GM19239 (cell line): Measurements from ENCODE around the gene DOCK3.
"Not testable (repeated sequence)": the region's sequence is repeated elsewhere in the genome, so short reads cannot be mapped to it uniquely, and the experiment has no call there.

ENCODE experiments used
- DNase-seq: peaks from one replicate; pipeline ENCODE4 v3.0.0; 2011; ENCODE audit warnings: low spot score; ENCODE audit not compliant: insufficient read length
- FAIRE-seq: peaks from 2 replicates; lab custom pipeline; 2011; peaks lifted over from hg19 to GRCh38; lab: Jason Lieb, UNC

DOCK3 gene

DNA sequence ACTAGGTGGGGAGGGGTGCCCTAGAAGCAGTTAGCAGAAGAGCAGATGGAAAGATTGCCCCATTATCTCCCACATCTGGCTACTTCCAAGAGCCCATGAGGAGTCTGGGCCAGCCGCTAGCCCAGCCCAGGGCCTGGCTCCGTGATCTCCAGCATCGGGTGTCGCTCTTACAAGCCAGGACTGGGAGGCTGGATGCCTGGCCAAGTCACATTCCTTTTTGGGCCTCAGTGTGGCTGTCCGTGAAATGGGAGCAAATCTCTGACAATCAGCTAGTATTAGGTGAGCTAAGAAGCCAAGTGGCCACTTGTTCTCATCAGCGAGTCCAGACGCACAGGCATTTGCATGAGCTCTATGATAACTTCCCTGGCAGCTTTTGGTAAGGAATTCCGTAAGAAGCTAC is 23.3 kb upstream of the DOCK3 start:
- DNase-seq (no peak), FAIRE-seq (no peak)

DNA sequence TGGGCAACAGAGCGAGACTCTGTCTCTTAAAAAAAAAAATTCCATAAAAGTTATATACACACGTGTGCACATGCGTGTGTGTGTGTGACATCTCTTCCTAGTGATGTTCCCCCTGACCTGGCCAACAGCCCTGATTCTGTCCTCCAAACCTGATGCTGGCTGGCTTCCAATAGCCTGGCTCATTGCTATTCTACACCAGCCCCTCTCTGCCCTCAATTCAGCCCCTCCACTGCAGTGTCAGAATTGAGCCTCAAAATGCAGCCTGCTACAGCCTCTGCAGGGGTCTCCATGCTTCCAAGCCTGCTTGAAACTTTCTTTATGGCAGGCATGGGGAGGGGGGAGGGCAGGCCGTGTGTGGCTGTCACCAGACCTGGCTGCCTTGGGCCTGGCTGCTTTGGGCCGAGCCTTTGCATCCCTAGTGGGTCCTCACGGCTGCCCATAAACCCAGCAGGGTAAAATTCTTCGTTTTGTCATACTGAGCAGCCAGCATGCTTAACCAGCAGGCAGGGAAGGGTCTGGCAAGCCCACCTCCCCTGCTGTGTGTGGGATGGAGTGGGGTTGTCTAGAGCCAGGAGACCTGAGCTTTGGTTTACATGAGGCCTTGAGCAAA is 22.7 kb upstream of the DOCK3 start:
- FAIRE-seq: no peak
- no peak for DNase-seq

DNA sequence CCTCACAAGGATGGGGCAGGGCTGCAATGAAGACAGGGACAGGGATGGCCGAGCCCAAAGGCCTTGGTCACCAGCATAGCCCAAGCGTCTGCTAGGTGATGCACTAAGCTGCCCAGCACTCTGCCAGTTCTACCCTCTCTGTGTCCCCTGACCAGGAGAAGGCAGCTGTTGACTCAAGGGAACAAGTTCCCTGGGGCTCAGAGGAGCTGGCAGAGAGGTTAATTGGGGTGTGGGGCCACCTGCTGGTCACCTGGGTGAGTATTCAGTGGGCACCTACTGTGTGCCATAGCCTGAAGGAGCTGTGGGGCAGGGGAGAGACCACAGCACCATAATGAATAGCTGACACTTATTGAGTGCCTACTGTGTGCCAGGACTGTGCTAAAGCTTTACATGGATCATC is 22.0 kb upstream of the DOCK3 start:
- FAIRE-seq: no peak

DNA sequence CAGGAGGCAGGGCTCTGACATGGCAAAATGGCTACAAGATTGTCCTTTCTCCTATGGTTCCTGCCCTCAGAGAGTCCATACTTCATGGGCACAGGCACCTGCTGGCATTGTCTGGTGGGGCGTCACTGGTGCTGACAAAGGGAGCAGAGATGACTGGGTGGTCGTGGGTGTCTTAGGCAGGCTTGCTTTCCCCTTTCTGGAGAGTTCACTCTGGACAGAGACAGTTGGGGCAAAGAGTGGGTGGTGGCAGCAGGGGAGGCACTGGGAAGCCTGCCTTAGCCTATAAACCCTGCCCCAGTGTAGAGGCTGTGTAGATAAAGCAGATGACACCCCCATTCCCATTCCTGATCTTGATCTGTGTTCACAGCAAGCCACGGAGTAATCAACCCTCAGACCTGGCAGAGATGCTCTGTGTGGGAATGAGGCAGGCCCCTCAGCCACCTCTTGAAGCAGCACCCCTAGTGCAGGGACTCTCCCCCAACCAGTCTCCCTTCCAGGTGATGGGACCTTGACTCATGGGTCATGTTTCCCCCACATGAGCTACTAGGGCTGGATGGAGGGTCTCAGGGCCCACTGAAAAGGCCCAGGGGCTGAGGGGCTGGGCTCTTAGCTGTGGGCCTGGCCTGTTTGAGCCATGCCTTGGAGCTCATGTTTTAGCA is 20.7 kb upstream of the DOCK3 start:
- FAIRE-seq (no peak), DNase-seq (no peak)

More for the DNA sequence above, 22.0 kb upstream of the DOCK3 start:
- peak; percentile 46 for DNase-seq

DNA sequence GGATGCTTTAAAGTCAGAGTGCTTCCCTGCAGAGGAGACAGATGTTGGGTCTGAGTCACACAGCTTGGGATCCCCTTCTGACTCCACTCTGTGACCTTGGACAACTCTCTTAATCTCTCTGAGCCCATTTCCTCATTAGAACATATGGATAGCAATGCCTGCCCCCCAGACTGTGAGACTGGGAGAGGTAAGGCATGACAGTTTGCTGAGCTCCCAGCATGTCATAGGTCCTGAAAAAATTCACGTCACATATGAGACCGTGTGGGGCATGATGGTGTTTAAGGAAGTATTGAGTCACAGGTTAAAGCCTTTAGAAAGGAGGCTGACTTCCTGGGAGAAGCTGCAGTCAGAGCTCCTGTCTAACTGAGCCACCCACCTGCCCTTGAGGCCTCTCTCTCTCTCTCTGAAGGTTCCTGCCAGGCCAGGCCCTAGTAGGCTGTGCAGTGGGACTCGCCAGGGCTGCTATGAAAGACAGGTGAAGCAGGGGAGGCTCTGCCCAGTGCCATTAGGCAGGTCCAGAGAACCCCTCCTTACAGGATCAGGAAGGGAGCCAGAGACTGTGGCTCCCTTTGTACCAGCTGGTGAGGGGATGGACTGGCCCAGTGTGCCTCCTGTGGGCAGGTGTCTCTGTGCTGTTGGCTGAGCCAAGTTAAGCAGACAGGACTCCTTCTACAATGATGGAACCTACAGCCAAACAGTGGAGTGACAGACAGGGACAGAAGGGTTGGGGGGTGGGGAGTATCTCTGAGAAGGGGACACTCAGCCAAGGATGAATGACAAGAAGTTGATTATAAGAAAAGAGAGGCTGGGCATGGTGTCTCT is 19.5 kb upstream of the DOCK3 start:
- DNase-seq (no peak), FAIRE-seq (no peak)

DNA sequence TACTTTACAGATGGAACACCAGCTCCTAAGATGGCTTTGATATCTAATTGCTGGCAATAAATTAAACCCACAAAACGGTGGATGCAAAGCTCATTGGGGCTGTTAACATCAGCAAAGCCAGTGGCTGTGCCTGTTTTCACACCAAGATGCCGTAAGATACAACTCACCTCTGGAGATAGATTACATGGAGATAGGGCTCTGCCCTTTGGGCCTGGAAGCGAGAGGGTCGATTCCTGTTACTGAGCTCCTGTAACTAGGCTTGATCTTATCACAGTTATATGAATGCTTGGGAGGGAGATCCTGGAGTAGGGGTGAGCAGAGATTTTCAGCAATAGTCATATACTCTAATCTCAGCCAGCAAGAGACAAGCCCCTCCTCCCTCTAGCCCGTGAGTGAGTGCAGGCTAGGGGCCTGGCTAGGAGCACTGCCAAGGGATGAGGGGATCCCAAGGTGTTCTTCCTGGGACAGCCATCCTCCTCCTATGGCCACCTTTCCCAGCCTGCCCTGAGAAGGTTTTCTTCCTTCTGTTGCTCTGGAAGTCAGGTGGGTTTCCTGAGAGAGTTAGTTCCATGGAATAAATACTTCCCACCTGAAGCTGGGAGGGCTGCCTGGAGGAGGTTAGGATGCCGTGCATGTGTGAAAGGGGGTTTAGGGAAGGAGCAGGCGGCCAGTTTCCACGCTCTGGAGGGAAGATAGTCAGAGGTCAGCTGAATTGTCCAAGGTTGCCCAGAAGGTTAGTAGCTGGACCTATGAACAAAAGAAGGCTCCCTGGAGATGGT is 18.1 kb upstream of the DOCK3 start:
- DNase-seq: no peak
- no peak for FAIRE-seq

DNA sequence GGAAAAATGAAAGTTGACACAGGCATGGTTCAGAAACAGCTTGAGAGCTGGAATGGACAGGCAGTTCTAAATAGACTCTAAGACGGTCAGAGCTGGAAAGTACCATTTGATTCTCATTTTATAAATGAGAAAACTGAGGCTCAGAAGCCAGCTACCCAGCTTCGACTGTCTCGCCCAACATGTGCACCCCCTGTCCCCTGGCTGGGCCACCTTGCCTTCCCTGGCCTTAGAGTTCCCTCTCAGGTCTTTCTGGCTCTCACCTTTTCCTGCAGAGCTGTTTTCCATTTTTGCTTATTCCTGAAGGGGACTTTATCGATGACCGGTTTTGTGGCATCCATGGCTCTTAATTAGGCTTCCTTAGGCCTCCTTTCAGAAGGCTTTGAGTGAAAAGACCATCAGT is 17.3 kb upstream of the DOCK3 start:
- DNase-seq (no peak), FAIRE-seq (no peak)

DNA sequence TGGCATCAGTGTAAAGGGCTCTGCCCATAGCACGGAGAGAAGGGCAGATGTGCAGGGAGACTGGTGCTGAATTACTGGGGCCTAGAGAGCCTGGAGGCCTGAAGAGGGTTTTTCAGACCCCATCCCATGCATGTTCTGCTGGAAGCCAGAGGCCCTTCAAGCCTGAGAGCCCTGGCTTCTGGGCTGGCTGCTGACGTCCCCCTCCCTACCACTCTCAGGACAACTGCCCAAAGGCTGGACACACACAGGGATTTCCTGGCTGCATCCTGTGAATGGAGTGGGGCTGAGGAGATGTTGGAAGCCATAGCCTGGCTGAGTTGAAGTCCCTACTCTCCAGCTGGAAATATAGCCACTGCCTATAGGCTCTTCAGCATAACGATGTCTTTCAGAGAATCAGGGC is 16.9 kb upstream of the DOCK3 start:
- no peak for DNase-seq
- no peak for FAIRE-seq

DNA sequence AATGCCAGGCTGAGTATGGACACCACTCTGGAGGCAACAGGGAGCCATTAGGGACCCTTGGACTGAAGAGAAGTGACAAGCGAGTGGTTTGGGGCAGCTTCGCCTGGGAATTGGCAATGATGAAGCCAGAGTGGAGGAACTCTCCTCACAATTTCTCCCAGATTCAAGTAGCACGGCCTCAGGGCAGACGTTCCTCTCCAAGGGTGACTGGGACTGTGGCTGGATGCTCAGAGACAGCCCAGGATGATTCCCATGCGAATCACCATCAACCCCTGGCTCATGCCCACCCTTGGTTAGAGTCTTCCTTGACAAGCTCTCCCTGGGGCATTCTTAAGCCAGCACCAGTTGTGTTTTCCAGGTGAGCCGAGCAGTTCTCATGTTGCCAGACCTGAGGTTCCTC is 16.3 kb upstream of the DOCK3 start:
- FAIRE-seq (no peak), DNase-seq (no peak)

DNA sequence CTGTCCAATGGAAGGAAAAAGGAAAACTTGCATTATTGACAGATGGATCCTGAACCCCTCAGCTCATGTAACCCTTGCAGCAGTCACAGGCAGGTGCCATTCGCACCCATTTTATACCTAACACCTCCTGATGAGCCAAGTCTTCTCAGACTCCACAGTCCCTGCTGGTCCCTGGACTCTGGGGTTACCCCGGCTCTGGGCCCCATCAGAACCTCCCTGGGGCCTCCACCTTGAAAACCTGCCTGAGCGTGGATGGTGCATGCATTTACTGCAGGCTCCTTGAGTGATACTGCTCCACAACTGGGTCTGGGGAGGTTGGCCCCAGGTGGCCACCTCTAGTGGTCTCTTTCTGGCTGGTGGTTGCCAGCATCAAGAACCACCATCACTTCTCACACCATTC is 15.9 kb upstream of the DOCK3 start:
- FAIRE-seq (no peak), DNase-seq (no peak)

DNA sequence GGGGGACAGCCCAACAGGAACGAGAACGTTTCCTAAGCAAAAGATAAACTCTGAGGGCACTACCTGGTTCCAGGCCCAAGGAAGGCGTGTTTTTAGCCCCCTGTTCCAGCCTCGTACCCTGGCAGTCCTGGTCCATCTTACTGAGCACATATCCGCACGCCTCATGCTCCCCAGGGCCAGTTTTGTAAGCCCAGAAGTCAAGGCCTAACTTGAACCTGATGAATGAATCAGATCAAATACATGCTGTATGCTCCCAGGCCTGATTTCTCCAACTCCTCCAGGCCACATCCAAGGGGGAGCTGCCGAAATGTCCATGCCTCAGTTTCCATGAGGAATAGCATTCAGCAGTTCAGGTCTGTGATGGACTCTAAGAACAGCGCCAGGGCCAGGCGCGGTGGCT is 14.3 kb upstream of the DOCK3 start:
- no peak for DNase-seq
- FAIRE-seq: no peak

DNA sequence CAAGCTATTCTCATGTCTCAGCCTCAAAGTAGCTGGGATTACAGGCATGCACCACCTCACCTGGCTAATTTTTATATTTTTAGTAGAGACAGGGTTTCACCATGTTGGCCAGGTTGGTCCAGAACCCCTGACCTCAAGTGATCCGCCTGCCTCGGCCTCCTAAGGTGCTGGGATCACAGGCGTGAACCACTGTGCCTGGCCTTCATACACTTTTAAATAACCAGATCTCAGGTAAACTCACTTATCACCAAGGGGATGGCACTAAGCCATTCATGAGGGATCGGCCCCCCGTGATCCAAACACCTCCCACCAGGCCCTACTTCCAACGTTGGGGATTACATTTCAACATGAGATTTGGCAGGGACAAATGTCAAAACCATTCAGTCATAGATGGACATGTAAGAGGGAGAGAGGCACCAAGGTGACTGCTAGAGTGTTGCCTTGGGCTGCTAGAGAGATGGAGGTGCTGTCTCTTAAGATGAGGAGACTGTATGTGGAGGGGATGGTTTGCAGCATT is 13.3 kb upstream of the DOCK3 start:
- FAIRE-seq (no peak), DNase-seq (no peak)

DNA sequence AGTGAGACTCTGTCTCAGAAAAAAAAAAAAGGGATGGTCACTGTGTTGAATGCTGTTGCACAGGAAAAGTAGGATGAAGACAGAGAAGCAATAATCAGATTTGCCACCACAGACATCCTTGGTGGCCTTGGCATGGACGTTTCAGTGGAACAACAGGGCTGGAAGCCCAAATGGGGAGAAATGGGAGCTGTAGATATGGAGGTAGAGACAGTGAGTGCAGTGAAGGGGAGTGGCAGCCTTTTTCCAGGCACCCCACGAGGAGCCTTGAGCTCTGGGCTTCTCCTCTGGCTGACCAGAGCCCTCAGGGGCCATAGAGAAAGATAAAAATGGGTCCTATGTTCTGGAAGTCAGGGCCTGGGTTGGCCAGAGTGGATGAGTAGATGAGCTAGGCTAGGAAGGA is 12.3 kb upstream of the DOCK3 start:
- FAIRE-seq (no peak), DNase-seq (no peak)

DNA sequence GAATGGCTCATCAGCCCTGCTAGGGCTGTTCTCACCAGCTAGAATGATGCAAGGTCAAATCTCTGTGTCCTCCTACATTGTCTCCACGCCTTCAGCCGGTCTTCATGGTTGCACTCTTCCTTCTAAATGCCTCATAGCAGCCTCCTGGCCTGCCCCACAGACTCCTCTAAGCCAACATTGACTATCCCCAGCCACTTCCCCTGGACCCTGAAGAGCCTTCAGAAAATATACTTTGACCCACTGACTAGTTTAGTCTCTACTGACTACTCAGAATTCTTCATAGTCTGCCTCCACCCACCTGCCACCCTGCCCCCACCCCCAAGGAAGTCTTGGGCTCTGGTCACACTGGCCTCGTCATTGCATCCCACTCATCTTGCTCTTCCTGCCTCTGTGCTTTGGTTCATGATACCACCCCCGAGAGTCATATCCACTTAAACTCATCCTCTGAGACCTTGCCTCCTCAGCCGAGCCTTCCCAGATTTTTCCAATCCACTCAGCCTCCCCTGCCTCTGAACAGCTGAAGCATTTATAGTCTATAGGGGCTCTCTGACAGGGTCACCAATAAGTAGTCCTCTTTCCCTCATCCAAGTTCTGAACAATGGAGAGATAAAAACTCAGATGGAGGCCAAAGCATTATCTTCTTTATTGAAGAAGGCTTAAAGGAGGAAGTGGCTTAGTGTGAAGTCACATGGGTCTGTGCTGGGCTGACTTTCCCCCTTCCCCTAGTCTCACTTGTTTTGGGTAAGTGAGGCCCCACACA is 9.5 kb upstream of the DOCK3 start:
- DNase-seq: no peak
- no peak for FAIRE-seq

DNA sequence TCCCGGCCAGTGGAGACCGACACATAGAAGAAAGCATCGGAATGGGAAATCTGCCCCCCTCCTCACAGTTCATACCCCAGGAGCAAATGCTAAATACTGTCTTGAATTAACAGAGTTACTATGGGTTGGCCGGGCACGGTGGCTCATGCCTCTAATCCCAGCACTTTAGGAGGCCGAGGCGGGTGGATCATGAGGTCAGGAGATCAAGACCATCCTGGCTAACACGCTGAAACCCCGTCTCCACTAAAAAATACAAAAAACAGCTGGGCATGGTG is 8.9 kb upstream of the DOCK3 start:
- DNase-seq, FAIRE-seq: not testable (repeated sequence)

DNA sequence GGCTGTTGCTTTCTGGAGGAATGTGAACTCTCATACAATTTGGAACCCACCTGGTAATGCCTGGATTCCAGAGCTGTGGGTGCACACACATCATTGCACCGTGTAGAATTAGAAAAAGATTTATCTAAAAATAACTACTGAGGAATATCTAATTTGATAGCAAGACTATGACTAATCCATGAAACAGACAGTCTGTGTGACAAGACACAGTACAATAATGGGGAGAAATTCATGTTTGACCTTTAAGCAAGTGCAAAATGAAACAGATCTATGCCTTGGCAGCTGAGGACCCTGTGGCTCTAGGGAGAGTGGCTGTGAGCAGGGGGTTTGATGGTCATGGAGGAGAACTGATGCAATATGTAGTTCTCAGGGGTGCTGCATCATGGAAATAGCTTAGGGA is 7.9 kb upstream of the DOCK3 start:
- no peak for FAIRE-seq
- DNase-seq: no peak

DNA sequence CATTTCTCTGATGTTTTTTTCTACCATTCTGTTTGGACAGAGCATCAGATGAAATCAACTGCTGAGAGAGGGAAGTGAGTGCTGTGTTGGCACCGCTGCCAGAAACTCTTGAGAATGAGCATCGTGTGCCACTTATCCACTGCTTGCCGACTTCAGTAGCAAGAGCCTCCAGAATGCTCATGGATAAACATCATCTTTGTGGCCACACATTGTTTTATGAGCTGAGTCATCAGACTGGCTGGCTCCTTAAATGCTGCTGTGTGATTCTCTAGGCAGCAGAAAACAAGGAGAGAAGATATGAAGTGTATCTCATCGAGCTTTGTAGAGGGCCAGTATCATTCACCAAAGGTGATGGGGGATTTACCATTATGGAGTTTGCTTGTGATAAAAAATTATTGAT is 3.4 kb upstream of the DOCK3 start:
- FAIRE-seq: no peak
- DNase-seq: no peak

DNA sequence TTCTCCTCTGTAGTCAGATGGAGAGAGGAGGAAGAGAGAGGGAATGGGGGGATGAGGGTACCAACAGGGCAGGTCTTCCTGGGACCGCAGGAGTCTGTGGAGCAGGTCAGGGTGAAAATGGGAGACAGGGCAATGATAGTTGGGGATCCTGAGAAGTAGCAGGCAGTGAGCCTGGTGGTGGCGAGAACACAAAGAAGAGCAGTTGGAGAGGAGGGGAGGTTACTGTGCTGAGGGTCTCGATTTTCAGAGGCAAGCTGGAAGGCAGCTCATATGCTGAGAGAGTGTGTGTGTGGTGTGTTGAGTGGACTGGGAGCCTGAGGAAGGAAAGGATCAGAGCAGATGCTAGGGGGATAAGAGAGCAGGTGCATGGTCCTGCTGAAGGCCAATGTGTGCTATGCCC is 2.1 kb upstream of the DOCK3 start:
- FAIRE-seq: no peak
- no peak for DNase-seq

DNA sequence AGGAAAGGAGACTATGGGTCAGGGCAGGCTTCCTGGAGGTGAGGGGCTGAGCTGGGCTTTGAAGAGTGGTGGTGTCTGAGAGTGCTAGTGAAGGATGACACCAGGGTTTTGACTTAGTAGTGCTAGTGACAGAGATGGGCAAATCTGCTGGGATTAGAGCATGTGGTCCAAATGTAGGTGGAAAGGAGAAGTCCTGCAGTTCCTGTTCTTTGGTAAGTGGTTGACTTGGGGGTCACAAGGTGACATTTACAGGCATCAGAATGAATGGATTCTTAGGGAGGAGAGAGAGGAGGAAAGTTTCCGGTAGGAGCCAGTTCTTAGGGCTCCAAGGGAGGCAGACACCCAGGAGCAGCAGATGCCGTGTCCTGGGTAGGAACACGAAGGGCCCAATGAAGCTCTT is 796 bp upstream of the DOCK3 start:
- DNase-seq (no peak), FAIRE-seq (no peak)
